ENCODE results near the gene RAB44.

DNA sequence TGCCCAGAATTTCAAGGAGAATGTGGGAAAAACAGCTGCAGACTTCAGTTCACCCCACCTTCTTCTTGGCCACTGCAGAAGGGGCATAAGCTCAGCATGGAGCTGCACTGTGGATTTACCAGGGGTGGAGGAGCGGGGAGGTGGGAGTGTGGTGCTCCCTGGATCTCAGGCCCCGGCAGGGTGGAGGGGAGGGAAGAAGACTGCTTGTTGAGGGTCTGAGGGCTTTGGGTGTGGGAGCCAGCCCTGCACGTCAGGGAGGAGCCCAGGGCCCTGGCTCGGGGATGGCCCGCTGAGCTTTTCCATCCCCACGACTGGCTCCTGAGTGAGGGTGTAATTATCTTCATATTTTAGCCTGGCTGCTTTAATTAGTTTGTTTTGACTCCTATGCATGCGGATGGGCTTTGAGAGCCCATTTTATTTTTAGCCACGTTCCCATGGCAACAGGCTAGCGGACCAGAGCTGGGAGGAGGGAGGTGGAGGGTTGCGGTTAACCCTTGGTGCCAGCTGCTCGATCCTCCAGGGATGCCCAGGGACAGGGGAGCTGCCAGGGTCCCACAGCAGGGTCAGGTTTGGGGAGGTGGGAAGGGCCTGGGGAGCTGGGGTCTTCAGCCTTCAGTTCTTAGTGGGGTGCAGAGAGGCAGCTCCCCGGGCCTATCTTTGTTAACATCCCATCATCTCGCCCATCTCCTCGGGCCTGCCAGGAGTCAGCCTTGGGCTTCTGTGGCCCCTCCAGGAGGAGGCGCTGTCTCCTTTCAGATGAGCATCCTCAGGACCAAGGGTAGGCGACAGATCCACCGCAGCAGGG is 68.2 kb downstream of the RAB44 start:
- TF ChIP-seq CTCF (IDR thresholded peaks at IDR 0.05) (peak; percentile 70 to 91 (median 82)), POLR2A (IDR thresholded peaks at IDR 0.05) (no peak)

All from right lobe of liver (tissue), 4 donors.